UCSD-AML1 (cell line): Measurements from ENCODE around the gene KAZN.

Experiments
- DNase-seq: peaks from one replicate; lab custom pipeline; 2025; ENCODE audit not compliant: unreplicated experiment; lab: John Stamatoyannopoulos, UW

KAZN gene

DNA sequence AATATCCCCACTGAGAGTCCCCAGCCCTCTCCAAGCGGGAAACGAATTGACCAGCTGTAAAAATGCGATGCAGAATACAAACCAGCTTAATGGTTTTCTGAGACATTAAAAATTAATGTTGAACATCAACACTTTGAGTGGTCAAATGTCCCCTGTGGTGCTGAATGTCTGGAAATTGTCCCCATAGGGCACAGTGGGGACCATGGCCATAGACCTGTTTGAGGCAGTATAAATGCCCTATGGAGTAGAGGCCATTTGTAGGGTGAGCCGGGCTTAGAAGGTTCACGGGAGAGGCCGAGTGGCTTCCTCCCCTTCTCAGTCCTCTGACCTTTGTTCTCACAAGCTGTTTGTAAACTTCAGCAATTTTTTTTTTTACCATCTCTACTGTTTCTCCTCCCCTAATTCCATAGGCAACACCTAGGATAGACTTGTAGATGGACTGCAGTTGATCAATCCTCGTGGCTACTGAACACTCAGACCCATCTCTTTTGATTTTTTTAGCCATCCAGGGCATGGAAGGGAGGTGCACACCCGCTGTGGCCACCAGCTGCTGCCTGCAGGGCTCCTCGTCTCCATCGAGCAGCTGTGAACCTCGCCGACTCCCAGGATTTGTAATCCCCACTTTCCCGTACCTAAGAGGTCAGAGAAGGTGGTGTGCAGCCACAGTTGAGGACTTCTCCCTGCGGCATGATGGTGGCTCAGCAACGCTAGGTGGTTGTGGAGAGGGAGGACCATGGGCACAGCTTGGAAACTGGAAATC, 41.0 kb downstream of the KAZN start:
- no peak for DNase-seq

DNA sequence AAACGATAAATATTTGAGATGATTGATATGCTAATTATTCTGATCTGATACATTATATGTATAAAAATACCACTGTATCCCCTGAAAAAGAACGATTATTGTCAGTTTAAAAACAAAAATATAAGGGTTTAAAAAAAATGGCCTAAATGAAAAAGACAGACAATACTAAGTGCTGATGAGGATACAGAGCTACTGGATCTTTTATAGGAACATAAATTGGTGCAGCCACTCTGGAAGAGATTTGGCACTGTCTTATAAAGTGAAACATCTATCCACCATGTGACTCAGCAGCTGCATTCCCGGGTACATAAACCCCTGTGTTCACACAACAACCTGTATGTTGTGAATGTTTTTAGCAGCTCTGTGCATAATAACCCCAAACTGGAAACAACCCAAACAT, 44.2 kb downstream of the KAZN start:
- DNase-seq = no peak

DNA sequence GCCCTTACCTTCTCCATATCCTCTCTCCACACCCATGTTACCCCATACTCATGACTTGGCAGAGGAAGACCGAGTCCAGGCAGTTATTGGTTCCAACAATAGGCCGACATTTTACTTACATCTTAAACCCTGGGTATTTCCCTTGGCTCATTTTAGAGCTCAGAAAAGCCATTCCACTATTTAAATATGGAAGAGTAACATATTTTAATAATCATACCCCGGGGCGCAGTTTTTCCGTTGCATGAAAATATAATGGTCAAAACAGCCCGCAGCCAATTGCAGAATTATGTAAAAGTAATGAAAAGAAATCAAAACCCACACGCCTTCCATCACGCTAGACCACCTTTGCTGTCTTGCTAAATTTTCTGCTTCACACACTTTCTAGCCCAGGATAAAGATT, 48.5 kb downstream of the KAZN start:
- no peak for DNase-seq

DNA sequence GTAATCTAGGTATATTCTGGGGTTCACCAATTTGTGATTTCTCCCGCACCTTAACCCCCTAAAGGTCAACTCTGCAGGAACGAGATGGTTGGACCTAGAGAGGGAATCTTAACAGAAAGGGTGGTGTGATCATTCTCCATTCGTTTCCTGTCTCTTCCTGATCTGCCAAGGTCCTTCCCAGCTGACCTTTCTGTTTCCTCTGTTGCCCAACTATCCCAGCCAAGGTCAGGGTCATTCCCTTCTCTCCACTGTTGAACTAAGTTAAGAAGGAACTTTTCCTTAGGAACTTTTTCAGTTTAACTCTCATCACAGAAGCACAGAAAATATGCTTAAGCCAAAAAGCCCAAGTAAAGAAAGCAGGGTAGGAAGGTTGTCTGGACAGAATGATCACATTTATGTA, 49.3 kb downstream of the KAZN start:
- no peak for DNase-seq

DNA sequence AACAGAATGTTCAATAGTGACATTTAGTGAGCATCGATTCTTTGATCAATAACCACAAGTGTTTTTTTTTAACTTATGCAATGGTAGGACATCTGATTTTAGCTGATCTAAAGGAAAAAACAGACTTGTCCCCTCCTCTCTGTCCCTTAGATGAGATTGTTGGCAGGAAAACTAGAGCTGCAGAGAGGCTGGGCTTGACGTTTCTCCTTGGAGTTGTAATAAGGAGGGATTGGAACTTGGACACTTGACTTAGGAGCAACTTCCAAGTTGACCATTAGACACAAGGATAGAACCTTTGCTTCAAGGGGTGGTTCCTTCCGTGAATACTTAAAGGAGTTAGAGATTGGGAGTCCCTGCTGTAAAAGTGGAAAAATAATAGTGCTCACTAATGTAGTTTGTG, 49.9 kb downstream of the KAZN start:
- no peak for DNase-seq

DNA sequence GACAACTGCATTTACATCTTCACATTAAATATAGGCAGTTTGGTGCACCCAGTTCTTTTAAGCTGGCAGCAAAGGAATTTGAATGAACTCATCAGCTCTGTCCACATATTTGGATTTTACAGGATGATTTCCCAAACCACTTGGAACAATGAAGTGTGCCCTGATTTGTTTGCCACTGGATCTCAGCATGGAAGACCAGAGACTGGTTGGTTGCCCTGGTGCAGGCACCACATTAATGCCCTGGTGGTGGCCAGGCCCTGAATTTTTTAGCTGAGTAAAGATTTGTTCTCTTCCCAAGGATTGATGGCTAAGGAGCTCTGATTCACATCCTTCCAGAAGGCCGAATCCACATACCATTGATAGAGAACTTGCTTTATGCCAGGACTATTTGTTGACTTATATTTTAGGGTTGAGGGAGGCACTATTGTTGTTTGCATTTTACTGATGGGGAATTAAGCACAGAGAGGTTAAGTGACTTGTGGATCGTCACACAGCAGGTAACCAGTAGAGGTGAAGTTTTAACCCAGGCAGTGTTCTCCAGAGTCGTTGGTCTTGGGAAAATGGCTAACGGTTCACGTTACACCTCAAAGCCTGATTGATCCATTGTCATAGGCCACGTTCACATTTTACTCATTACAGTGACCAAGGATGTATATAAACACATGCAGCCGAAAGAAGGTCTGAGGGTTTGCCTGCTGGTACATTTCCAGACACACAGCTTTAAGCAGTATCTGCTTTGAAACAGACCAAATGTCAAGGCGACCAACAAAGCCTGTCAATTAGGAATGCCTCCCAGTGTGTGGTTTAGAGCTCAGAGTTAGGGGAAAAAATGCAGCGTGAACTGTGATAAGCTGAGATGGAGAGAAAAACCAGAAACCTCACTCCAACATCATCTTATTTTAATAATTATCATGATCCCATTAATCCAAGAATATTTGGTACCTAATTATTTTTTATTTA, 50.7 kb downstream of the KAZN start:
- DNase-seq = no peak

DNA sequence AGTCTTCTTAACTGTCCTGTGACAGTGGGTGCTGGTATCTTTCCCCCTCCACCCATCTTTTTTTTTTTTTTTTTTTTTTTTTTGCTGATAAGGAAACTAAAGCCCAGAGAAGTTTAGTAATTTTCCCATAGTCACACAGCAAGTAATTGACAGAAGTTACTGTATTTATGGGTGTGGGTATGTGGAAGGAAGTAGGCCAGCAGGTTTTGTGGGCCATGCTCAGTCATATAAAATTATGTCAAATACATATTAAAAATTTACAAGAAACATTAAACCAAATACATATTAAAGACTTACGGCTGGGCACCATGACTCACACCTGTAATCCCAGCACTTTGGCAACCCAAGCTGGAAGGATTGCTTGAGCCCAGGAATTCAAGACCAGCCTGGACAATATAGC, 51.5 kb downstream of the KAZN start:
- DNase-seq = no peak

DNA sequence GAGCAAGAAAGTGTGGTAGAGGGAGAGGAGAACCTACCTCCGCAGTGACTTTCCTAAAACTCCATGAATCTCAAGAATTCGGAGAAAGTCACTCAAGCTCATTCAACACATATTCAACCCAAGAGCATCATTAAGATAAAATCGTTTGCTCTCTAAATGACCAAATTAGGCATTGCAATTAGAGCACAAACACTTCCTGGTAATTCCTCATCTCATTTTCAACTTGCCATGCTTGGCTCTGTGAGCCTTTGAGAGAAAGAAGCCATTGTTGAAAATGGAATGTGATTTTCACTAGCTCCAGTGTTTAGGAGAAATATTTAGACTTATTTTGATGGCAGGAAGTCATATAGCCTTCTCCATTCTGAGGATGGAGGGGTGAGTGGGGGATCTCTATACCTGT, 52.5 kb downstream of the KAZN start:
- no peak for DNase-seq

DNA sequence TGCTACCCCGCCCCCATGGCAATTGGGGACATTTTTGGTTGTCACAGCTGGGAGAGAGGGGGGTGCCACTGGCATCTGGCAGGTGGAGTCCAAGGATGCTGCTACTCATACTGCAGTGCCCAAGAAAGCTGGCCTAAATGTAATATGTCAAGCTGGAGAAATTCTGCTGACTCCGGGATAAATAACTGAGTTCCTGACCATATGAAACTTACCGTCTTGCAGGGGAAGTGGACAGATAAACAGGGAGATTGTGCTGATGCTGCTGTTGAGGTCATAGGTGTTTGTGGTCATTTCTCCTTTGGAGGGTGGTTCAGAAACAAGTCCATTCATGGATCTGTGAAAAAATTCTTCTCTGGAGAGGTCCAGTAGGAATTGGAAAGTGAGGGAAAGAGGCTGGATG, 54.4 kb downstream of the KAZN start:
- no peak for DNase-seq

DNA sequence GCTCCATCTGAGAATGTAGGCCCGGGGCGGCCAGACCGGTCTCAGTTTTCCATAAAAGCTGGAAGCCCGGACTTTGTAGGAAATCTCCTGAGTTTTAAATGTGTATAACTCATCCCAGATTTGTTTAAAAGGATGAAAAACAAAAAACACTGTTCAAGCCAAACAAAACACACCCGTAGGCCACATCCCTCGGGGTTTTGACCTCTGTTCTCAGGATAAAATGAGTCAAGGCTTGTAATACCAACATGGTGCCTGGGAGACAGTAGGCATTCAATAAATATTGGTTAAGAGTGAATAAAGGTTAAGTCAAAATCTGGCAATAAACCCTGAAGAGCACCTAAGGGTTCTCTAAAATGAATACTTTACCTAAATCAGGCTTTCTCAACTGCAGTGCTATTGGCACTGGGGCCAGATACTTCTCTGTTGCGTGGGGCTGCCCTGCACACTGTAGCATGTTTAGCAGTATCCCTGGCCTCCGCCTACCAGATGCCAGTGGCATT, 55.0 kb downstream of the KAZN start:
- no peak for DNase-seq

DNA sequence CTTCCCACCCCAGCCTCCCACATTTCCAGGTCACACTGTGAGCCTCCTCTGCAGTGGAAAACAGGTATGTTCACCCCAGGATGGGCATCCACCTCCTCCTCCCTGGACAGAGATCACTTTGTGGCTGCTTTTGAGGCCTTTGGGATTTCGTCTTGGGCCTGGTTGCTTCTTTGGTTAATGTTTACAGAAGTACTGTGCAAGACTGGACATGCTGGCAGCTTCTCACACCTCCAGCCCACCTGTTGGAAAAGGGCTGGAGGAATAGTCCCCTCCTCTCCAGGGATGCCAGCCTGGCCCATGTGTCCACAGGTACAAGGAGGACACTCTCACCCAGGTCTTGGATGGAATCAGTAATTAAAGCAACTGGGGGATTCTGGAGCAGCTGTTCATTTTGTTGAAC, 56.1 kb downstream of the KAZN start:
- DNase-seq = no peak

DNA sequence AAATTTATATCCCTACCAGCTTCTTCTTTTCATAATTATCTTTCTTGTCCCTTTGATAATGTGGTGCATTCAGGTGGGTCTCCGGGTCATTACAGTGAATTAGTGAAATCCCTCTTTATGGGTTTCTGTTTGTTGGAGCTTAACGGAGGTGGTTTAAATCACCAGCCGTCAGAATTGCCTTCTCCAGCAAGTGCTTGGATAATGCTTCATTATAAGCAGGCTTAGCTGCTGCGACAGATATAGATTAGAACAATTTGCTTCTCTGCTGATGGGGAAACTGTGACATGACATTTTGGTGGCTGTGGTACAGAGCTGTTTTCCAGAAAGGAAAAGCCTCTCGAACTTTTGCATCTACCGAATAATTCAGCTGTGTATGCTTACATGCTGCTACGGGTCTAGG, 56.9 kb downstream of the KAZN start:
- no peak for DNase-seq

DNA sequence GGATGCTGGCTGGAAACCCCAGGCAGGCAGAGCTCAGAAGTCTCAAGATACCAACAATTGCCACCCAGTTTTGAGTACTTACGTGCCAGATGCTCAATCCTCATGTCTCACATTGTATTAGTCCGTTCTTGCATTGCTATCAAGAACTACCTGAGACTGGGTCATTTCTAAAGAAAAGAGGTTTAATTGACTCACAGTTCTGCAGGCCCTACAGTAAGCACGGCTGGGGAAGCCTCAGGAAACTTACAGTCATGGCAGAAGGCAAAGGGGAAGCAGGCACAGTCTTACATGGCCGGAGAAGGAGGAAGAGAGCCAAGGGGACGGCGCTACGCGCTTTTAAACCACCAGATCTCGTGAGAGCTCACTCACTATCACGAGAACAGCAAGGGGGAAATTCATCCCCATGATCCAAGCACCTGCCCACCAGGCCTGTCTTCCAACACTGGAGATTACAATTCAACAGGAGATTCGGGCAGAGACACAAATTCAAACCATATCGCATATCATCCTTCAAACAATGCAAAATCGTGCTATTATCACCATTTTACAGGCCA, 58.0 kb downstream of the KAZN start:
- no peak for DNase-seq

DNA sequence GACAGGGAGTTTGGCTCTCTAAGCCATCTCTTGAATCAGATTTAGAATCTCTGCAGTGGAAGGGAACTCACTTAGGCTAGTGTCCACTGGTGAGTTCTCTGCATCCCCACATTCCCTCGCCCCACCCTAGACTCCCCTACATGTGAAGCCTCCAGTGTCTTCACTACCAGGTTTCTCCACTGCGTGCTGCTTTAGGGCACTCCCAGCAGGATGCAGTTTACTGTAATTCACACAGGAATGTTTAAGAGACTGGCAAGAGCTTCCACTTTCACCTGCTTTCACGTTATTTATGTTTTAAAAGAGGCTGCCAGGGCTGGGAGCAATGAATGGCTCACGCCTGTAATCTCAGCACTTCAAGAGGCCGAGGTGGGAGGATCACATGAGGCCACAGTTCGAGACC, 60.2 kb downstream of the KAZN start:
- DNase-seq = no peak

DNA sequence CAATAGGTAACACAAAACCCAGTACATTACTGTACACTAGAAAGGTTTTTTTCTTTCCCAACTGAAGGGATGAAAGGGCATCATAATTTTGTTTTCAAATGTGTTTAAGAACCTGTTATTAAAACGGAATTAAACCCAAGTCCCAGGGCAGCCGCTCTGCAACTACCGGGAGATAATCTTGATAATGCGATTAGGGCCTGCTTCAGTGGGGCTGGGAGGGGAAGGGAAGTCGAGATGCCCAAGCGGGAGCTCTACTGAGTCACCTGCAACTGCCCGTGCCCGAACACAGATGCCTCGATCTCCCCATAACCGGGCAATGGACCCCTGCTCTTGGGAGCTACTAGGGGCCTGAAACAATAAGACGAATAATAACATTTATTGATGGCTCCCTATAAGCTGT, 61.4 kb downstream of the KAZN start:
- DNase-seq = no peak

DNA sequence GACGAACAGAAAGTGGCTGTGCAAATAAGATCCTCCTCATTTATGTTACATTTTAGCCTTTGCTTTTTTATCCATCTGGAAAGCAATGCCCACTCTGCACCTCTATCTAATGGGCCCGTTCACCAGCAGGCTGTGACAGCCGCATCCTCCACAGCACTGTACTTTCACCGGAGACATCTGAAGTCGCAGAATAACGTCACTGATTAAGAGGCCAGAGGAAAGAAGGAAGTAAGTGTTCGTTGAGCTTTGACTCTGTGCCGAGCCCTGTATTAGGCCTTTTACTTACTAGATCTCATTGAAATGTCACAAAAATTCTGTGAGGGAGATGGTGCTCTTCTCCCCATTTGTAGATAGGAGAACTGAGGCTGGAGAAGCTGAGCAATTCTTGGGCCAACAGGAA, 62.3 kb downstream of the KAZN start:
- no peak for DNase-seq

DNA sequence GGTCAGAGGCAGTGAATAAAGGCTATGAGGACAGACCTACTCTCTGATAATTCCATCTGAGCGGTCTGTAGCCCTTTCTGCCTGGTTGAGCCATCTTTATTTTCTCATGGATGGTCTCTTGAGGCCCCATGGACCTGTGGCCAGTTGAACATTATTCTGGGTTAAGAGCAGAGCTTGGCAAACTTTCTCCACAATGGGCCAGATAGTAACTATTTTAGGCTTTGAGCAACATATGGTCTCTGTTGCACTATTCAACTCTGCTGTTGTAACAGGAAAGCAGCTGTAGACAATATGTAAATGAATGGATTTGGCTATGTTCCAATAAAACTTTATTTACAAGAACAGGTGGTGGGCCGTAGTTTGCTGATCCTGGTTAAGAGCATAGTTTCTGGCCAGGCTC, 62.7 kb downstream of the KAZN start:
- no peak for DNase-seq

DNA sequence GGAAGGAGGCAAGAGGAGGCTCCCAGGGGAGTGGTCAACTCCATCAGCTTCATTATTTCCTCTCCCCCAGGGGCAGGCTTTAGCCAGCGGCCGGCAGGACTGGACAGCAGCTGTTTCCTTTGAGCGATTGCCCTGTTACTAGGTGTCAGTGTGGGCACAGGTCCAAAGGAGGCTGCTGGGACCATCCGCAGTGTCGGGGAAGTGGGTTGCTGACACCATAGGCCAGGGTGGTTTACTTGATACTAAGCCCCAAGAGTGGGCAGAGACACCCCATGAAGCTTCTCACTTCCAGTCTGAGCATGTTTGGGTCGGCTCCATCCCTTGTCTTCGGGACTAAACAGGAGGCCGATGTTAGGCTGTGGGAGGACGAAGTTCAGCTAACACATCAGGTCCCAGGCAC, 63.6 kb downstream of the KAZN start:
- no peak for DNase-seq

DNA sequence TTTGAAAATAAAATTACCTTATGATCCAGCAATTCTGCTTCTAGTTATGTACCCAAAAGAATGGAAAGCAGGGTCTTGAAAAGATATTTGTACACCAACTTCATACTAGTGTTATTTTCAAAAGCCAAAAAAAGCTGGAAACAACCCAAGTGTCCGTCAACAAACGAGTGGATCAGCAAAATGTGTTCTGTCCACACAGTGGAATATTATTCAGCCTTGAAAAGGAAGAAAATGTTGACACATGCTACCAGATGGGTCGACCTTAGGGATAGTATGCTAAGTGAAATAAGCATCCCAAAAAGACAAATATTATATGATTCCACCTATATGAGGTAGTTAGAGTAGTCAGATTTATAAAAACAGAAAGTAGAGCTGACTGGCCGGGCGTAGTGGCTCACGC, 65.3 kb downstream of the KAZN start:
- no peak for DNase-seq

DNA sequence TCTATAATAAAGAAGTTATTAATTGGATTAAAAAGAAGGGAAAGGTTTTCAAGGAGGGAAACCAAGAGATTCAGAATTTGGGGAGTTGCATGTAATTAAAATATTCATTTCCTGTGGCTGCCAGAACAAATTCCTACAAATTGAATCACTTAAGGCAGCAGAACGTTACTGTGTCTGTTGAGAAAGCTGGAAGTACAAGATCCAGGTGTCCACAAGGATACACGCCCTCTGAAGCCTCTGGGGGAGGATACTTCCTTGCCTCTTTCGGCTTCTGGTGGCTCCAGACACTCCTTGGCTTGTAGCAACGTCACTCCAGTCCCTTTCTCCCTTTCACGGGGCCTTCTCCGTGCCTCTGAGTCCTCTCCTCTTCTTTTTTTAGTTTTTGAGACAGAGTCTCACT, 67.9 kb downstream of the KAZN start:
- no peak for DNase-seq

DNA sequence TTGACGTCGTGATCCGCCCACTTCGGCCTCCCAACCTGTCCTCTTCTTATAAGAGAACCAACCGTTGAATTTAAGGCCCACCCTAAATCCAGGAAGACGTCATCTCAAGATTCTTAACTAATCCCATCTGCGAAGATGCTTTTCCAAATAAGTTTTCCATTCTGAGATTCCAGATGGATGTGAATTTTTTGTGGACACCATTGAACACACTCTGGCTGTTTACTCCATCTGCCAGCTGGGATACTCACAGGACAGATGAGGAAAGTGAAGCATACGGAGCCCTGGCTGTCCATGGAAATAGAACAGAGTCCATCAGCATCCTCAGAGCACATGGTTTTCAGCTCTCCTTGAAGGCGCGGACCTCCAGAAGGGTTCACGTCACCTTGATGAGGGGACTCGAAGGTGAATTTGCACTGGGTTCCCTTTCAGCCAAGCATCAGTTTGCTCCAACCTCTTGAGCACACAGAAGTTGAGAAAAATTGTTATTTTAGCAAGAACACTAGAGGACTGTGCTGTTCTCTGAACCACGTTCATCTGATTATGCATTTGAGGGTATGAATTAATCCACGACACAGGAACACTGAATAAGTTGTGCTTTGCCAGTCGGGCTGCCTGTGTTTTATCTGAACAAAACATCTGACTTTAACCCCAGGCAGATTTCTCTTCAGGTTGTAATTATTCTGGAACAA, 68.6 kb downstream of the KAZN start:
- no peak for DNase-seq
